Activated CD4-positive, alpha-beta T cell treated with anti-CD3 and anti-CD28 coated beads, Interleukin-2, amount 10 ng/mL, durations not matched to agents 7 days and 5 days (primary cell): ENCODE results near the gene CNTNAP5. TPM values are rescaled to one million over a fixed set of nuclear protein-coding genes. Genes with fewer than 3 reads are reported as not detected.
A peak's percentile ranks its signal among the peaks of the same experiment; 100 is the strongest.

Source experiments
- CTCF ChIA-PET: fragments of 350-600 bp; sonication (Branson Sonifier 250); formaldehyde crosslinking; loops from one replicate; lab custom pipeline; 2021; ENCODE audit warnings: antibody characterized with exemption; lab: Charles Lee
- POLR2A ChIA-PET: fragments of 350-600 bp; sonication (Branson Sonifier 250); formaldehyde crosslinking; loops from one replicate; lab custom pipeline; 2021; ENCODE audit warnings: antibody characterized with exemption; lab: Charles Lee
- DNase-seq: peaks from one replicate; pipeline ENCODE4 v3.0.0-alpha.2; 2020
- H3K27ac Mint-ChIP-seq: one replicate; pipeline ENCODE4 v1.8.0; 2021; ENCODE audit warnings: mild to moderate bottlenecking, moderate library complexity, mixed read lengths
- H3K27me3 Mint-ChIP-seq: one replicate; pipeline ENCODE4 v1.8.0; 2021; ENCODE audit warnings: mixed read lengths
- H3K36me3 Mint-ChIP-seq: one replicate; pipeline ENCODE4 v1.8.0; 2021; ENCODE audit warnings: low read depth, mixed read lengths
- H3K4me1 Mint-ChIP-seq: one replicate; pipeline ENCODE4 v1.8.0; 2021; ENCODE audit warnings: mixed read lengths
- H3K4me3 Mint-ChIP-seq: one replicate; pipeline ENCODE4 v1.8.0; 2021; ENCODE audit warnings: mild to moderate bottlenecking, moderate library complexity, mixed read lengths
- H3K9me3 Mint-ChIP-seq: one replicate; pipeline ENCODE4 v1.8.0; 2021; ENCODE audit warnings: mixed read lengths
- total RNA-seq, 2 experiments: library from RNA; stranded (reverse); gene quantifications; one replicate each; pipeline ENCODE4 v1.2.3, GENCODE V29; 2021

Gene CNTNAP5
- total RNA-seq, 2 experiments from 2014 or later: not detected

DNA sequence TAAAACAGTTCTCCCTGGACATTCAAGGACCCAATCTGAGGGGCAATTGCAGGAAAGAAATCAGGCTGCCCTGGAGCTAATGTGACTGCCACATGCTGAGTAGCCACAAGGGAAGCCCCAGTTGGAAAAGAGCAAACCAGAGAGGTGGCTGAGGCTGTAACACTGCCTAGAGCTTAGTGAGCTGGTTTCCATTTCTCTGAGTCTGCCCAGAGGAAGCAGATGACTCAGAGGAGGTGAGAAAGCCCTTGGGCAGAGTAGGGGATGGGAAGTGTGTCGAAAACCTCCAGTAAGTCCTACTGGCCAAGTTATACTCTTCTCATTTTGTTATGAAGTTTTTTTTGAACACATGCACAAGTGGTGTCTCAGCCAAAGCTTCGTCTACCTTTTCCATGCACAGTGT, 753.0 kb downstream of the CNTNAP5 start:
- Mint-ChIP-seq H3K9me3 (no peaks in the 10 kb centered on the region), H3K4me1 (no peaks in the 10 kb centered on the region), H3K36me3 (no peaks in the 10 kb centered on the region), H3K27me3 (no peaks in the 10 kb centered on the region), H3K27ac (no peak overlapping the region), H3K4me3 (no peak overlapping the region)
- ChIA-PET CTCF (interaction anchor here (1.0 kb wide), 1 partner anchor 17 kb away, joined by 3 read pairs; no protein-coding TSS in a partner anchor), POLR2A (no interaction called here)
- no peak for DNase-seq

DNA sequence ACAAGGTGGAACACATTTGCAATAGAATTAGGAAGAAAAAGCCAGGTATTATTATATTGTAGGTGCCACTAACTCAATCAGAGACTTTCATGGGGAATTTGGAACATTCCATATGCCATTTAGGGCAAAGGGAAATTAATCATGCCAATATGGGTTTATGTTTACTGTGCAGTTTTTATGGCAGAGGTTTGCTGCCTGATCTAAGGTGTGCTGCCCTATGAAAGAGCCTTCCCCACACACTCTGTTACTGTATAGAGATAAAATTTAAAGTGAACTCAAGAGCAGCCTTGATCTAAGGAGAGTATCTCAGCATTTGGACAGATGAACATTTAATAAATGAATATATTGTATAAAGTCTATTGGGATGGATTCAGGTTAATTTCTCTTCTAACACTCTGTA, 771.6 kb downstream of the CNTNAP5 start:
- Mint-ChIP-seq H3K9me3 (no peaks in the 10 kb centered on the region), H3K27ac (no peak overlapping the region), H3K4me1 (no peaks in the 10 kb centered on the region), H3K27me3 (no peaks in the 10 kb centered on the region), H3K4me3 (no peak overlapping the region), H3K36me3 (no peaks in the 10 kb centered on the region)
- ChIA-PET CTCF (no interaction called here), POLR2A (no interaction called here)
- no peak for DNase-seq

GRCh38 chr2:124797049-124797448, 772.0 kb downstream of the CNTNAP5 start:
- no peak for DNase-seq
- ChIA-PET POLR2A (no interaction called here), CTCF (no interaction called here)
- Mint-ChIP-seq H3K4me1 (no peaks in the 10 kb centered on the region), H3K27ac (no peak overlapping the region), H3K36me3 (no peaks in the 10 kb centered on the region), H3K27me3 (no peaks in the 10 kb centered on the region), H3K9me3 (no peaks in the 10 kb centered on the region), H3K4me3 (no peak overlapping the region)

DNA sequence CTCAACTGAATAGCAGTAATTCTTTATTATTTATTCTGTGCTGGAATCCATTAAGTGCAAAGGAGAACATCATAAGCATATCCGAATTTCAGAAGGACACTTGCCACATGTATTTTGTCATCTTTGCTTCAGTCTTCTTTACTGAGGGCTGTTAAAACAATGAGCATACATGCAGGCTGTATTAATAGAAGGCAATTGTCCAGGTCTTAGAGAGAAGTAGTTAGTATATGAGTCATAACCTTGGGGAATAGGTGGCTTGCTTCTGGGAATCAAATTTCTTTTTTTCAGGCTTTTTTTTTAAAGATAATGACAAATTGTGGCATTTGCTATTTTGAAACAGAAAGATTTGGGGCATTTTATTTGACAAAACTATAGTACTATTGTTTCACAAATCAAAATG, 773.5 kb downstream of the CNTNAP5 start:
- H3K27me3 Mint-ChIP-seq: no peaks in the 10 kb centered on the region
- H3K9me3 Mint-ChIP-seq: no peaks in the 10 kb centered on the region
- no peak for DNase-seq
- H3K27ac Mint-ChIP-seq: no peak overlapping the region
- no peak overlapping the region for H3K4me3 Mint-ChIP-seq
- ChIA-PET POLR2A (no interaction called here), CTCF (no interaction called here)
- no peaks in the 10 kb centered on the region for H3K36me3 Mint-ChIP-seq
- H3K4me1 Mint-ChIP-seq: no peaks in the 10 kb centered on the region

DNA sequence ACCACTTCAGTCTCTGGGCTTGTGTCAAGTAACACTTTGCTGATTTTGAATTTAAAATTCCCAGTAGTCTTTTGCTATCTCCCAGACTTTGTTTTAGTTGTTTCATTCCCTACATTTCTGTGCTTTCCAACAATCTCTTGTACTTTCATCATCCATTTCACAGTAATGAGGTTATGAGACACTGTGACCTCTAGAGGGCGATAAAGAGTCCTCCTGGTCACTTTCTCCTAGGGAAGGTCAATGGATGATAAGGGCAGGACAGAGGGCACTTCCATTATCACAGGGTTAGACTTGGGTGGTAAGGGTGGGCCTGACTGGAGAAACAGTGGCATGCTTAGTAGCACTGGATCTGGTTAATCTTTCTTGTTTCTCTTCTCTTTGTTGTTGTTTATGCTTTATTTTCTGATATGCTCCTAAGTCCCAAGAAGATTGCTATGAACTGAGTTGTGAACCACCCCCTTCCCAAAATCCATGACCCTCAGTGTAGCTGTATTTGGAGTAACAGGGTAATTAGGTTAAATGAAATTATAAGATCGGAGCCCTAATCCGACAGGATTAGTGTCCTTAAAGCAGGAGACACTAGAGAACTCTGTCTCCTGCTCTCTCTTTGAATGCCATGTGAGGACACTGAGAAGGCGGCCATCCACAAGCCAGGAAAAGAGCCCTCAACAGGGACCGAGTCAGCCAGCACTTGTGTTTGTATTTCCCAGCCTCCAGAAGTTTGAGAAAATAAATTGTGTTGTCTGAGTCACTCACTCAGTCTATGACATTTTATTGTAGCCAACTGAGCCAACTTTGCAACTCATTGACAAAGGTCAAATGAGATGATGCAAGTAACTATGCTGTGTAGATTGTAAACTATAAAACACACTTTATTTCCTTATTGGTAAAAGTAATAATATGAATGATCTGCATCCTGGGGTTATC, 779.2 kb downstream of the CNTNAP5 start:
- Mint-ChIP-seq H3K4me1 (no peaks in the 10 kb centered on the region), H3K9me3 (no peaks in the 10 kb centered on the region), H3K36me3 (no peaks in the 10 kb centered on the region), H3K27ac (no peak overlapping the region), H3K4me3 (no peak overlapping the region), H3K27me3 (no peaks in the 10 kb centered on the region)
- POLR2A ChIA-PET: no interaction called here
- peak; percentile 6 for DNase-seq
- CTCF ChIA-PET: no interaction called here

- H3K27ac Mint-ChIP-seq: no peak overlapping the region
- no peaks in the 10 kb centered on the region for H3K9me3 Mint-ChIP-seq
- no peak for DNase-seq
- no peaks in the 10 kb centered on the region for H3K27me3 Mint-ChIP-seq
- H3K4me3 Mint-ChIP-seq: no peak overlapping the region
- H3K36me3 Mint-ChIP-seq: no peaks in the 10 kb centered on the region
- ChIA-PET CTCF (no interaction called here), POLR2A (no interaction called here)
- no peaks in the 10 kb centered on the region for H3K4me1 Mint-ChIP-seq
Observed at GRCh38 chr2:124805060-124805459, 780.0 kb downstream of the CNTNAP5 start.

DNA sequence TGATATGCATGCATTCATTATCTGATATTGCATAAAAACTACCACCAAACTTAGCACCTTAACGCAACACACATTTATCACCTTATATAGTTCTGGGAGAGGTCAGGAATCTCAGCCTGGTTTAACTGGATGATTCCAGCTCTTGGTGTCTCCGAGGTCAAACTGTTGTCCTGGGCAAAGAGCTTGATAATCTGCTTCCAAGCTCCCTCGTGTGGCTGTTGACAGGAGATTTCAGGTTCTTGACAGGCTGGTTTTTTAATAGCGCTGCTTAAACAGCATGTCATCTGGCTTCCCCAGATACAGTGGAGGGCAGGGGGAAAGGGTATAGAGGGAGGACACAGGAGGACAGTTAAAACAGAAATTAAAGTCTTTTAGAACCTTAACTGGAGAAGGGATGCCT, 785.0 kb downstream of the CNTNAP5 start:
- Mint-ChIP-seq H3K4me1 (no peaks in the 10 kb centered on the region), H3K36me3 (no peaks in the 10 kb centered on the region), H3K4me3 (no peak overlapping the region), H3K9me3 (no peaks in the 10 kb centered on the region), H3K27ac (no peak overlapping the region), H3K27me3 (no peaks in the 10 kb centered on the region)
- CTCF ChIA-PET: no interaction called here
- DNase-seq: no peak
- POLR2A ChIA-PET: no interaction called here

DNA sequence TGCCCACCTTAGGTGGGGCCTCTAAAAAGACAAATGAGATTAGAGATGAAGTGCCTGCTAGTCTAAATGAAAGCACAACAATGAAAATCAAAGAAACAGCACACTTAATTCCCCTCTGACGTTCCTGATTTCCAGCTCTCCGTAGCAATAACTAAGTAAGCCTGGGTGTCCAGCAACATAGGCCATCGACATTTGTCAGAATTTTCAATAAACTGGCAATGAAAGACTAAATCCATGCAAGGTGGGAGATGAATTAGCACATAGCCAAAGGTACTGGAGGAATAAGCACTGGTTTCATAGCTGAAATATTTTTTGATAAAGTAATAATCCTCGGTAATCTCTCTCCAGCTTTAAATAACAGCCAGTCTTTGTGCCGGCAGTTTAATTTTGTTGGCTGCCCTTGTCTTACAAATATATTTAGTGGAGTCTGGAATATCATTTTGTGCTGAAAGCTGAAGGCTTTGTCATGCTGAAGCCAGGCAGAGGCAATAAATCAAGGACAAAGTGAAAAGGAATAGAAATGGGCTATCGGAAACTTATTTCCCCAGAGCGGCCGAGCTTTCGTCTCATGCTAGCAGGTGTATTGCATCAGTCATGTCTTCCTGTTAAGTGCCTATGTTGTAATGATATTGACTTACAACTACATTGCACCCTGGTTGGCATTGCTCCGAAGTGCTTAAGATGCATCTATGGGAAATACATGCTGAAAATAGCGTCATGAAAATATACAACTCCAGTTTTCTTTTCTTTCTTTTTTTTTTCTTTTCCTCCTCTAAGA, 790.1 kb downstream of the CNTNAP5 start:
- POLR2A ChIA-PET: no interaction called here
- H3K4me3 Mint-ChIP-seq: no peak overlapping the region
- CTCF ChIA-PET: no interaction called here

DNA sequence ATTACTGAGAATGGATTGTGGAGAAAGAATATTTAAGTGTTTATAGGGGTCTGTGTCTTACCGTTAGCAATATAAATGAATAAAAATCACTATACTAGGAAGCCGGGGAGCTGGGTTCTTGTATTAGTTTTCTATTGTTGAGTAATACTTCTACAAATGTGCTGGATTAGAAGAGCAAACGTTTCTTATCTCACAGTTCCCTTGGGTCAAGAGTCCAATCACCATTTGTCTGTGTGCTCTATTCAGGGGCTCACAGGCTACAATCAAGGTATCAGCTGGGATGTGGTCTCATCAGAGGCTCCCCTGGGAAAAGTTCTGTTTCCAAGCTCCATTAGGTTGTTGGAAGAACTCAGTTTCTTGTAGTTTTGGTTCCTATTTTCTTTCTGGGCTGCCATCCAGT, 790.9 kb downstream of the CNTNAP5 start:
- Mint-ChIP-seq H3K36me3 (no peaks in the 10 kb centered on the region), H3K9me3 (peaks cover 3% of the 10 kb centered on the region), H3K4me3 (no peak overlapping the region), H3K4me1 (no peaks in the 10 kb centered on the region), H3K27me3 (no peaks in the 10 kb centered on the region), H3K27ac (no peak overlapping the region)
- DNase-seq: no peak
- POLR2A ChIA-PET: no interaction called here
- CTCF ChIA-PET: no interaction called here

More for the DNA sequence above, 790.1 kb downstream of the CNTNAP5 start:
- no peak for DNase-seq
- Mint-ChIP-seq H3K36me3 (no peaks in the 10 kb centered on the region), H3K4me1 (no peaks in the 10 kb centered on the region), H3K27ac (no peak overlapping the region), H3K9me3 (peaks cover 3% of the 10 kb centered on the region), H3K27me3 (no peaks in the 10 kb centered on the region)

DNA sequence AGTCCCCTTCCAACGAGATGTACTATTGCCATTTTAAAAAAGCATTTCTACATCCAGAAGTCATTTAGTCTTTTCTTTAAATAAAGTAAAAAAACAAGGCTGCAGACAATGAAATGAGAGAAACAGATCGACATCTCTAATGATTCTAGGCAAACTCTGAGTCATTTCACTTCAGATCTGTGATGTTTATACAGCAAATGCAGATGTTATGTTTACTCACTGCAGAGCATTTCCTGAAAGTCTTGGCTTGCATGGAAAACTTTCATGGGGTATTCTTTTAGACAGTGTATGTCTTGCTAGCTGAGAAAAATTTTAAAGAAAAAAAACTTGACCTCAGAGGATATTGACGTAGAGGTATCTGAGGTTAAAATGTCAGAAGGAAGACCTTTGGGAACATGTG, 797.4 kb downstream of the CNTNAP5 start:
- Mint-ChIP-seq H3K4me1 (no peaks in the 10 kb centered on the region), H3K27ac (no peak overlapping the region), H3K4me3 (no peak overlapping the region), H3K27me3 (no peaks in the 10 kb centered on the region), H3K9me3 (peaks cover 3% of the 10 kb centered on the region), H3K36me3 (no peaks in the 10 kb centered on the region)
- CTCF ChIA-PET: no interaction called here
- DNase-seq: no peak
- POLR2A ChIA-PET: no interaction called here

DNA sequence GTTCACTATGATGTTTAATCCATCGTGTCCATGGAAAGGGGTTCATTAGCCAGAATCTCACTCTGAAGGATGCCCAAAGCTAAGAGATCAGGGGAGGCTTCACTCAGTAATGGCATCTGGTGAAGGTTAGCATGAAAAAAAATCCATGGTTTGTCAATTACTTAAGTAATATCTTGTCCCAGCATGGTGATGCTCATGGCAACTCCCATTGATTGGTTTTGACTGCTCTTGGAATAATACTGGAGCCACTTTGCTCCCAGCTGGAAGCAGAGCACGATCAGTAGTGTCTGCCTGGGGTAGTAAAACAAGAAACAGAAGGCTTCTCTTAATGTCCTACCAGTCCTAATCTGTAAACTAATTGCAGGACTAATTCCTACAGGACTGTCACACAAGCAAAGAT, 799.4 kb downstream of the CNTNAP5 start:
- H3K36me3 Mint-ChIP-seq: no peaks in the 10 kb centered on the region
- ChIA-PET CTCF (interaction anchor here (0.6 kb wide), 1 partner anchor 11 kb away, joined by 3 read pairs; no protein-coding TSS in a partner anchor), POLR2A (no interaction called here)
- DNase-seq: no peak
- no peak overlapping the region for H3K4me3 Mint-ChIP-seq
- H3K9me3 Mint-ChIP-seq: no peaks in the 10 kb centered on the region
- no peaks in the 10 kb centered on the region for H3K27me3 Mint-ChIP-seq
- H3K4me1 Mint-ChIP-seq: no peaks in the 10 kb centered on the region
- no peak overlapping the region for H3K27ac Mint-ChIP-seq

DNA sequence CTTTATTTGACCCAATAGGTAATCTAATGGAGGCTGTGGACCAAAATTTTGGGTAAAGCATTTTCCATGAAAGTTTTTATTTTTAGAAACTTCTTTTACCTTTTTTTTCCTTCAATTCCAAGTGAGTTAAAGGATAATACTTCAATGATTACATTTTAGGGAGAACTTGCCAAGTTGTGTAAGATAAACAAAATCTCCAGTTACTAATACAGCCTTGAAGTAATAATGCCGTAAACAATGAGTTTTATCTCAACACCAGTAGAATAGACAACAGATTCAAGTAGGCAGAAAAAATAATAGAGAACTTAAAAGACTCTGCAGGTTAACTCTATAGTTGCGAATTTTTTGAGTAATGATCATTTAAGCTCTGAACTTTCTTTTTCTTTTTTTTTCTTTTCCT, 807.4 kb downstream of the CNTNAP5 start:
- no peaks in the 10 kb centered on the region for H3K27me3 Mint-ChIP-seq
- ChIA-PET CTCF (no interaction called here), POLR2A (no interaction called here)
- DNase-seq: no peak
- no peak overlapping the region for H3K4me3 Mint-ChIP-seq
- H3K9me3 Mint-ChIP-seq: peaks cover 8% of the 10 kb centered on the region
- H3K27ac Mint-ChIP-seq: no peak overlapping the region
- no peaks in the 10 kb centered on the region for H3K4me1 Mint-ChIP-seq
- no peaks in the 10 kb centered on the region for H3K36me3 Mint-ChIP-seq

GRCh38 chr2:124834331-124834730, 809.2 kb downstream of the CNTNAP5 start:
- H3K27ac Mint-ChIP-seq: no peak overlapping the region
- H3K4me1 Mint-ChIP-seq: no peaks in the 10 kb centered on the region
- H3K36me3 Mint-ChIP-seq: no peaks in the 10 kb centered on the region
- no peak overlapping the region for H3K4me3 Mint-ChIP-seq
- ChIA-PET POLR2A (no interaction called here), CTCF (no interaction called here)
- no peak for DNase-seq
- H3K9me3 Mint-ChIP-seq: peaks cover 8% of the 10 kb centered on the region
- no peaks in the 10 kb centered on the region for H3K27me3 Mint-ChIP-seq
